WTC11 (cell line): Measurements from ENCODE around the gene SPIRE1.

Experiments used
- ARID4B ChIP-seq: sonication (generic); formaldehyde crosslinking; IDR thresholded peaks from 2 replicates; pipeline ENCODE4 v1.8.0; 2023; ENCODE audit warnings: missing genetic modification reagents, mild to moderate bottlenecking, borderline replicate concordance
- CBFB ChIP-seq: sonication (generic); formaldehyde crosslinking; IDR thresholded peaks from 2 replicates; pipeline ENCODE4 v1.8.1; 2022; ENCODE audit warnings: mild to moderate bottlenecking, low read depth, missing genetic modification reagents
- CTCF ChIP-seq: fragments of 200-600 bp; IDR thresholded peaks from 2 replicates; pipeline ENCODE4 v1.8.0; 2022; ENCODE audit warnings: antibody characterized with exemption
- ELF4 ChIP-seq: sonication (generic); formaldehyde crosslinking; IDR thresholded peaks from 2 replicates; pipeline ENCODE4 v1.8.1; 2022; ENCODE audit warnings: low read depth, mild to moderate bottlenecking, moderate library complexity, missing genetic modification reagents
- HMGXB4 ChIP-seq: sonication (generic); formaldehyde crosslinking; IDR thresholded peaks from 2 replicates; pipeline ENCODE4 v1.8.1; 2023; ENCODE audit warnings: mild to moderate bottlenecking, moderate library complexity, missing genetic modification reagents
- JUN ChIP-seq: sonication (generic); formaldehyde crosslinking; IDR thresholded peaks from 2 replicates; pipeline ENCODE4 v1.8.0; 2023; ENCODE audit warnings: mild to moderate bottlenecking, missing genetic modification reagents
- MAX ChIP-seq: sonication (generic); formaldehyde crosslinking; IDR thresholded peaks from 2 replicates; pipeline ENCODE4 v1.8.0; 2022; ENCODE audit warnings: mild to moderate bottlenecking, missing genetic modification reagents
- MXD4 ChIP-seq: fragments of 250-450 bp; sonication (Bioruptor Pico); IDR thresholded peaks from 2 replicates; pipeline ENCODE4 v1.8.0; 2021; ENCODE audit warnings: mild to moderate bottlenecking, moderate library complexity, borderline replicate concordance
- PRDM15 ChIP-seq: sonication (generic); formaldehyde crosslinking; IDR thresholded peaks from 2 replicates; pipeline ENCODE4 v1.8.0; 2022; ENCODE audit warnings: missing genetic modification reagents
- TCF7 ChIP-seq: sonication (generic); formaldehyde crosslinking; IDR thresholded peaks from 2 replicates; pipeline ENCODE4 v1.8.0; 2022; ENCODE audit warnings: mild to moderate bottlenecking, low read depth, missing genetic modification reagents, moderate library complexity
- TEAD4 ChIP-seq: sonication (generic); formaldehyde crosslinking; IDR thresholded peaks from 2 replicates; pipeline ENCODE4 v1.8.0; 2022; ENCODE audit warnings: mild to moderate bottlenecking, missing genetic modification reagents
- USF2 ChIP-seq: sonication (generic); formaldehyde crosslinking; IDR thresholded peaks from 2 replicates; pipeline ENCODE4 v1.8.1; 2023; ENCODE audit warnings: mild to moderate bottlenecking, missing genetic modification reagents, moderate library complexity
- ZNF263 ChIP-seq: sonication (generic); formaldehyde crosslinking; IDR thresholded peaks from 2 replicates; pipeline ENCODE4 v1.8.1; 2022; ENCODE audit warnings: low read depth, mild to moderate bottlenecking, moderate library complexity, missing genetic modification reagents
- ZNF416 ChIP-seq: fragments of 250-450 bp; sonication (Bioruptor Pico); IDR thresholded peaks from 2 replicates; pipeline ENCODE4 v1.9.0; 2021; ENCODE audit warnings: mild to moderate bottlenecking, inconsistent platforms

GRCh38 chr18:12442946-12443345 is 215.0 kb downstream of the SPIRE1 start:
- TF ChIP-seq MXD4 (CRISPR knock-in tag) (no peak), ELF4 (CRISPR knock-in tag) (no peak), CTCF (no peak), TEAD4 (CRISPR knock-in tag) (no peak), CBFB (CRISPR knock-in tag) (no peak), ZNF416 (no peak), MAX (CRISPR knock-in tag) (no peak), USF2 (CRISPR knock-in tag) (no peak), TCF7 (CRISPR knock-in tag) (no peak), ZNF263 (CRISPR knock-in tag) (no peak), ARID4B (CRISPR knock-in tag) (no peak), HMGXB4 (no peak), PRDM15 (CRISPR knock-in tag) (no peak), JUN (no peak)
